K562 (cell line): Measurements from ENCODE around the gene NDUFB3. TPM values are rescaled to one million over a fixed set of nuclear protein-coding genes. Genes with fewer than 3 reads are reported as not detected.
A peak's percentile ranks its signal among the peaks of the same experiment; 100 is the strongest.

Experiments used
- E2F6 ChIP-seq, 2 experiments: IDR thresholded peaks; 2 replicates each; pipeline ENCODE4 v1.6.1; 2011; ENCODE audit warnings: borderline replicate concordance in 1 of 2, control low read depth in 1 of 2, low read depth in 1 of 2, low read length in 1 of 2, mild to moderate bottlenecking in 1 of 2, mixed read lengths in 1 of 2, moderate library complexity in 1 of 2; ENCODE audit not compliant: insufficient read depth in 1 of 2, insufficient read length in 1 of 2, poor library complexity in 1 of 2, severe bottlenecking in 1 of 2; ENCODE audit errors: extremely low read depth in 1 of 2
- JUN ChIP-seq, 2 experiments: sonication (generic) in 1 of 2; formaldehyde crosslinking in 1 of 2; IDR thresholded peaks; 2 replicates each; pipeline versions ENCODE4 v1.6.1 to v1.8.0; 2012 to 2022; ENCODE audit warnings: borderline replicate concordance in 2 of 2, mild to moderate bottlenecking in 2 of 2, improper control_type of control experiment in 1 of 2, low read depth in 1 of 2, low read length in 1 of 2, missing genetic modification reagents in 1 of 2
- KDM5B ChIP-seq: fragments of 200-600 bp; sonication (generic); IDR thresholded peaks from 2 replicates; pipeline ENCODE4 v1.6.1; 2012; ENCODE audit warnings: low read depth, mild to moderate bottlenecking, moderate library complexity, low read length, control low read depth, inconsistent platforms; ENCODE audit not compliant: insufficient replicate concordance
- MBD1 ChIP-seq: fragments of 250-450 bp; sonication (Bioruptor Pico); IDR thresholded peaks from 2 replicates; pipeline ENCODE4 v1.8.0; 2022; ENCODE audit warnings: inconsistent platforms
- MGA ChIP-seq: fragments of 450-650 bp; IDR thresholded peaks from 2 replicates; pipeline ENCODE4 v1.6.1; 2016; ENCODE audit warnings: mild to moderate bottlenecking, moderate library complexity
- TRIM28 ChIP-seq: fragments of 450-650 bp; IDR thresholded peaks from 2 replicates; pipeline ENCODE4 v1.6.1; 2017
- ZBTB43 ChIP-seq: sonication (generic); formaldehyde crosslinking; IDR thresholded peaks from 2 replicates; pipeline ENCODE4 v1.8.0; 2023; ENCODE audit warnings: mild to moderate bottlenecking, missing genetic modification reagents
- ZBTB8A ChIP-seq: fragments of 450-650 bp; IDR thresholded peaks from 2 replicates; pipeline ENCODE4 v1.6.1; 2018; ENCODE audit warnings: mild to moderate bottlenecking, moderate library complexity; ENCODE audit not compliant: partially characterized antibody
- polyA plus RNA-seq, 8 experiments: library from polyadenylated mRNA; depleted of rRNA in 4 of 8; stranded (reverse) in 5 of 8; unstranded in 3 of 8; fragments of >200 nt; fragmentation: Nextera tagmentation in 2 of 8; fragmentation: Illumina TruSeq in 1 of 8; extraction: Ambion mirVana in 2 of 8; extraction: Trizol in 1 of 8; gene quantifications; 2 replicates each; pipeline versions ENCODE4 v1.2.1 to v1.2.3, GENCODE V29; 2011 to 2014; ENCODE audit warnings: inconsistent platforms in 1 of 8, missing spikeins in 1 of 8
- total RNA-seq, 7 experiments: library from RNA; depleted of rRNA in 6 of 7; stranded (reverse); fragments of >200 nt in 6 of 7; fragmentation: Illumina TruSeq in 2 of 7; extraction: Trizol in 2 of 7; gene quantifications; 2 replicates each; pipeline versions ENCODE4 v1.2.1 to v1.2.3, GENCODE V29; 2011 to 2021; ENCODE audit warnings: low replicate concordance in 1 of 7

Gene NDUFB3
- total and polyA plus RNA-seq, 9 of the 15 experiments (the other 6 are each of a cell fraction or from before 2014, with no cell fraction given), result 126 to 786 (median 156) TPM

- TF ChIP-seq JUN (IDR thresholded peaks at IDR 0.05; ENCODE audit: borderline replicate concordance, low read depth, low read length), result no peak
- no peak for TF ChIP-seq JUN (CRISPR knock-in tag; IDR thresholded peaks at IDR 0.05; ENCODE audit: borderline replicate concordance)
- TF ChIP-seq E2F6 (IDR thresholded peaks at IDR 0.05; ENCODE audit: borderline replicate concordance in 1 of 2, extremely low read depth in 1 of 2, insufficient read depth in 1 of 2, insufficient read length in 1 of 2, low read depth in 1 of 2, low read length in 1 of 2, poor library complexity in 1 of 2, severe bottlenecking in 1 of 2), result peak; percentile 59 to 73
- TF ChIP-seq ZBTB8A, result no peak
- no peak for TF ChIP-seq ZBTB43
- TF ChIP-seq MGA, result peak; percentile 65; the same call in 1 of the 2 replicates
- no peak for TF ChIP-seq MBD1 (CRISPR knock-in tag)
- no peak for TF ChIP-seq TRIM28
- peak; percentile 27 for TF ChIP-seq KDM5B
These were observed 46.5 kb downstream of the NDUFB3 start (continued) for GRCh38 chr2:201118121-201118960.
